ENCODE results near the gene ZIK1. TPM values are rescaled to one million over a fixed set of nuclear protein-coding genes. Genes with fewer than 3 reads are reported as not detected.

Gene ZIK1
- total and polyA plus RNA-seq, 9 of the 15 experiments (the other 6 are each of a cell fraction or from before 2014, with no cell fraction given) = 0.03 to 0.42 (median 0.15) TPM; not detected in 1

DNA sequence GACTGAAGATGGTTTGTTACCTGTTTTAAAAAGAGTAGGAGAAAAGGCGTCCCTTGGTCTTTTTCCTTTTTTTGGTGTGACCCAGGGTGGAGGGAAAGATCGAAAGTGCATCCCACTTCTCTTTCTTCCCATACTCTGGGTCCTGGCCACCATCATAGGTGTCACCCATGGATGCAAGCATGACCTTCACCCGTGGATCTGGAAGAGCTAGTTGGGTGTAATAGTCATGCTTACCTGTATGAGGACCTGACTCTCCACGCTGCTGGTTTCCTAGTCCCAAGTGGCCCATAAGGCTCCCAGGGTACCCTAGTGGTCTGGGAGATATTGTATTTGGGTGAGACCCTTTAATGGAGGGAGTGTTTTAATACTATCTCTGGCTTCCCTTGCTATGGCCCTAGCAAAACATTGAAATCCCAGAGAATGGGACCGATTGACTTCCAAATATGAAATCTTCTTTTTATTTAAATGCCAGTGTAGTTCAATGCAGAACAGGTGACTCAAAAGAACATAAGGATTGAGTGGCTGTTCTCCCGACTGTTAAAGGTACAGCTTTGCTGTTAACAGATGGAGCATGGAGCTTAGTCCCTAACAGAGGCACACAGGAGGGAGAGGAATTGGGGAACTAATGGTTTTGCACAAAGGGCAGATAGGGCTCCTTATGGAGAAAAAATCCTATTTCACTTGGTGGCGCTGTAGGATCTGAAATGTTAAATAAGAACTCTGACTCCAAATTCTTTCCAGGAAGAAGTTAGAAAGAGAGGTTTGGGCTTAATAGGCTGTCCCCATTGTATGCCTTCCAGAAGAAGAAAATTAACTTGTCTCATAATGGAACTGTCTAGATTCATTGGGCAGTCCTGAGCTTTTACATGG is 17.3 kb upstream of the ZIK1 start (continued):
- TF ChIP-seq, protein P1, sequence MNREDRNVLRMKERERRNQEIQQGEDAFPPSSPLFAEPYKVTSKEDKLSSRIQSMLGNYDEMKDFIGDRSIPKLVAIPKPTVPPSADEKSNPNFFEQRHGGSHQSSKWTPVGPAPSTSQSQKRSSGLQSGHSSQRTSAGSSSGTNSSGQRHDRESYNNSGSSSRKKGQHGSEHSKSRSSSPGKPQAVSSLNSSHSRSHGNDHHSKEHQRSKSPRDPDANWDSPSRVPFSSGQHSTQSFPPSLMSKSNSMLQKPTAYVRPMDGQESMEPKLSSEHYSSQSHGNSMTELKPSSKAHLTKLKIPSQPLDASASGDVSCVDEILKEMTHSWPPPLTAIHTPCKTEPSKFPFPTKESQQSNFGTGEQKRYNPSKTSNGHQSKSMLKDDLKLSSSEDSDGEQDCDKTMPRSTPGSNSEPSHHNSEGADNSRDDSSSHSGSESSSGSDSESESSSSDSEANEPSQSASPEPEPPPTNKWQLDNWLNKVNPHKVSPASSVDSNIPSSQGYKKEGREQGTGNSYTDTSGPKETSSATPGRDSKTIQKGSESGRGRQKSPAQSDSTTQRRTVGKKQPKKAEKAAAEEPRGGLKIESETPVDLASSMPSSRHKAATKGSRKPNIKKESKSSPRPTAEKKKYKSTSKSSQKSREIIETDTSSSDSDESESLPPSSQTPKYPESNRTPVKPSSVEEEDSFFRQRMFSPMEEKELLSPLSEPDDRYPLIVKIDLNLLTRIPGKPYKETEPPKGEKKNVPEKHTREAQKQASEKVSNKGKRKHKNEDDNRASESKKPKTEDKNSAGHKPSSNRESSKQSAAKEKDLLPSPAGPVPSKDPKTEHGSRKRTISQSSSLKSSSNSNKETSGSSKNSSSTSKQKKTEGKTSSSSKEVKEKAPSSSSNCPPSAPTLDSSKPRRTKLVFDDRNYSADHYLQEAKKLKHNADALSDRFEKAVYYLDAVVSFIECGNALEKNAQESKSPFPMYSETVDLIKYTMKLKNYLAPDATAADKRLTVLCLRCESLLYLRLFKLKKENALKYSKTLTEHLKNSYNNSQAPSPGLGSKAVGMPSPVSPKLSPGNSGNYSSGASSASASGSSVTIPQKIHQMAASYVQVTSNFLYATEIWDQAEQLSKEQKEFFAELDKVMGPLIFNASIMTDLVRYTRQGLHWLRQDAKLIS (CRISPR knock-in tag; IDR thresholded peaks at IDR 0.05) = no peak
- TF ChIP-seq PTBP1 (IDR thresholded peaks at IDR 0.05; ENCODE audit: low read depth, low read length) = no peak
- TF ChIP-seq KLF10 (CRISPR knock-in tag; IDR thresholded peaks at IDR 0.05) = no peak
- no peak for TF ChIP-seq ZNF124 (CRISPR knock-in tag; IDR thresholded peaks at IDR 0.05)
- TF ChIP-seq NONO (IDR thresholded peaks at IDR 0.05; ENCODE audit: low read depth in 2 of 2, low read length in 1 of 2) = no peak
- no peak for TF ChIP-seq ZNF583 (CRISPR knock-in tag; IDR thresholded peaks at IDR 0.05)
- TF ChIP-seq ZFP36 (IDR thresholded peaks at IDR 0.05; ENCODE audit: low read depth, low read length, partially characterized antibody) = peak; percentile 77
- TF ChIP-seq SAFB2 (IDR thresholded peaks at IDR 0.05; ENCODE audit: borderline replicate concordance, low read depth, low read length, severe bottlenecking) = no peak
- no peak for TF ChIP-seq SPI1 (IDR thresholded peaks at IDR 0.05; ENCODE audit: borderline replicate concordance, low read depth, low read length)

Data from K562 (cell line).